CD4-positive, alpha-beta T cell treated with Interleukin-15 for 4 hours (primary cell): ENCODE measurements around the gene EMC9.

Experiments used
- DNase-seq: peaks from one replicate; pipeline ENCODE4 v3.0.0-alpha.2; 2020; ENCODE audit warnings: low spot score

Gene EMC9

DNA sequence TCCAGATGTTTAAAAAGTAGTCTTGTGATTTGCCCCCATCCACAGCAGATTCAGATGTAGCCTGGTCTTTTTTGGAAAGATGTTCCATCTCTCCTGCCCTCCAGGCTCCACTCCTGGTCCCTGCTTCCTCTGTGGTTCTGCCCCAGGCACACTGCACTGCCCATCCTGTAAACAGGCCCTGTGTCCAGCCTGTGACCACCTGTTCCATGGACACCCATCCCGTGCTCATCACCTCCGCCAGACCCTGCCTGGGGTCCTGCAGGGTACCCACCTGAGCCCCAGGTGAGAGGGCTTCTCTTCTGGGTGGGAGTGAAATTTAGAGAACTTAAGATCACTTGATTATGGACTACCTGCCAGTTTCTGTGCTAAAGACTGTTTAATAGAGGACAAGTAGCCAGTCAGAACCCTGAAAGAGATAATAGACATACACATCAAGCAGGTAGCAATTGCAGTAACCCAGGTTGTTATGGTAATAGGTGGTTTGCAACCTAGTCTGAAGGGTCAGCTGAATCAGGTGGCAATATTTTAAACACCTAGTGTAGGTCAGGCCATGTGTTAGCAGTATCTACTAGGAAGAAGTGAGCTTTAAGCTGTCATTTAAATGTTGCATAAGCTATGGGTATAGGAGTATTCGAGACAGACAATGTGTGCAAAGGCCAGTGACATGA lies 8.0 kb upstream of the EMC9 start:
- DNase-seq, result no peak

DNA sequence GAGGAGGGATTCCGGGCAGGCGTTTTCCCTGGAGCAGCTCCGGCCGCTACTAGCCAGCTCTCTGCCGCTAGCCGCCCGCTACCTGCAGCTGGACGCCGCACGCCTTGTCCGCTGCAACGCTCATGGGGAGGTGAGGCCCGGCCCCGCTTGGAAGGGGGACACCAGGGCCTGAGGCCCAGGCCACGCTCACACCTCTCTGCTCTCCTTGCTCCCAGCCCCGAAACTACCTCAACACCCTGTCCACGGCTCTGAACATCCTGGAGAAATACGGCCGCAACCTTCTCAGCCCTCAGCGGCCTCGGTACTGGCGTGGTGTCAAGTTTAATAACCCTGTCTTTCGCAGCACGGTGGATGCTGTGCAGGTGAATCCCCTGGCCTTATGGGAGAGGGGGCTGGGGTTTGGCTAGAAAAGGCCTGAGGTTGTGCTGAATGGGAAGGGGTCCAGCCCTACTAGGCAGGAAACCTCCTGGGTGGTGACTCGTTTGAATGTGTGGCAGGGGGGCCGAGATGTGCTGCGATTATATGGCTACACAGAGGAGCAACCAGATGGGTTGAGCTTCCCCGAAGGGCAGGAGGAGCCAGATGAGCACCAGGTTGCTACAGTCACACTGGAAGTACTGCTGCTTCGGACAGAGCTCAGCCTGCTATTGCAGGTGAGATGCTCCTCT lies 6.5 kb upstream of the EMC9 start:
- DNase-seq, result no peak

DNA sequence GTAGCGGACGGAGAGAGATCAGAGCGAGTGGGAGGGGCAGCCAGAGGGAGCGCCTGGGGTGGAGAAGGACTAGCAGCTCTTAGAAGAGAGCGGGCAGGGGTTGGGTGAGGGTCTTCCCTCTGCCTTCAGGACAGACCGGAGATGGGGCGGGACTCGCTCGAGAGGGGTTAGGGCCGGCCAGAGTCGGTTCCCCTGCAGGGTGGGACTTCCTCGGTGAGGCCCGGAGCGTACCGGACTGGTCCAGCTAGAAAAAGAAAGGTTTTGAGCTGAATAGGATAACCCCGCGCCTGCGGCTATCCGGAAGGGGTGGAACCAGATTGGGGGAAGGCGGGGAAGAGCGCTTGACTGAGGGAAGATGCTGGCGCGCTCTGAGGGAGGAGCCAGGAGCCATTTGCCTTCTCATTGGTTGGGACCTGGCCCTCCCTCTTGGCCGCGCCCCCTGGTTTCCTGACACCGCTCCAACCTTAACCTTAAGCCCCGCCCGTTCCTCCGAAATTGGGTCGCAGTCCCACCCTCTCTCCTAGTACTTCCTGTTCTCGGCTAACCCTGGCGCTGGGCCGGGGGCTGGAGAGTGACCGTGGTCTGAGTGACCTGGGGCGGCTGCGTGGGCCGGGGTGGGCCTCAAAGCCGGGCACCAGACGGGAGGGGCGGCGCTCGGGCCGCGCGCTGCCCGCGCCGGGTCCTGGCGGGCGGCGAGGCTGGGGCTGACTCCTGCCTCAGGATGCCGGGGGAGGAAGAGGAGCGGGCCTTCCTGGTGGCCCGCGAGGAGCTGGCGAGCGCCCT lies 5.8 kb upstream of the EMC9 start, which contains the start of gene RNF31:
Gene RNF31, plus strand, starts transcription at position 521 of the 783 bp plus-strand sequence. Its CDS starts 201 bp downstream, at position 722.
- peak; percentile 96 for DNase-seq

DNA sequence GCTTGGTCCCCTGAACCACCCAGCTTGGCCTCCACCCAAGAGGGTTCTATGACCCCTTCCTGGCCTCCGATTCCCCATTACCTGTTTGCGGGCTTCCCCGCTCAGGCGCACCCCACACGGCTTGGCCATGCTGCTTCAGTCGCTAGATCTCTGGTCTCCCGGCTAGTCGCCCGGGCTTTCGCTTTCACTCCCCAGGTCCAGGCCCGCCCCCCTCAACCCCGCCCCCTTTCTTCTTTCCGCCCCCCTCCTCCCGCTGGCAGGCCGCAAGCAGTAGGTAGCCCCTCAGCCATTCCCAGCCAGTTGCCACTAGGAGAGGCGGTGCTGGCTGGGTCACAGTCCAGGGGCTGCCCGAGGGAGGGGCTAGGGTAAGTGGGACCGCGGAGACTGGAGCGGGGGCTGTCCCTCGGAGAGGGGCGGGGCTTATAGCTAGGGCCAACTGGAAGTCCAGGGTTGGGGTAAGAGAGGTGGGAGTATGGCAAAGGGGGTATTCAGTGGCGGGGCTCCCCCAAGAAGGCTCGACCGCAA lies 5.1 kb upstream of the EMC9 start, which contains the start of gene PSME2:
Gene PSME2, minus strand, starts transcription at position 158 of the 525 bp plus-strand sequence. Its CDS starts 29 bp downstream, at position 129.
- DNase-seq, result peak; percentile 88

DNA sequence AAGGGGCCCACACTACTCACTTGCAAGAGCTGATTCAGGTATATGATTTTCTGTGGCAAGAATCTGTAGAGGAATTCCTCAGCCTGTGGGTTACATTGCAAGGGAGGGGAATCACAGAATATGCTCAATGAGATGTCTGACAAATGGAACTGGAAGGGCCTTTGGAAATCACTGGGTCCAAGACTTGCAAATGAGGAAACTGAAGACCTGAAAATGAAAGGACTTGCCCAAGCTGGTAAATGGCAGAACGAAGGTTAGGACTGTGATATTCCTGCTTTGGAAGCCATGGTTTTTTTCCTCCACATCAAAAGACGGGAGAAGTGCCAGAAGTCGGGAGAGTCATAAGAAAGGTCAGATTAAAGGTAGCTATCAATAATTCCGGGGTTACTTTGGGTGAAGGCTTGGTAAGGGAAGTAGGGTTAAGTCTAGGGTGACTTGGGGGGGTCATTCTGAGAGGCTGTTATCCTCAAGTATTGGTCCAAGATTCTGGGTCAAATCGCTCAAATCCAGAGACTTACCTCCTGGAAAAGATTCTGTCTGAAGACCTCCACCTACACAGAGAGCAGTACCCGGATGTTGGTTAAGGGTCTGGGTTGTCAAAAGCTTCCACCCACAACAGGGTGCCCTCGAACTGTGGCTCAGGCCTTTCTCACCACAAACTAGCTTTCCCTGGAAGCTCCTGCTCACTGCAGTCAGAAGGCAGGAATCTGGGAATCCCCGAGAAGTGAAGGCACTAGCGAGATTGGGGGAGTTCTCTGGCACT lies 4.5 kb upstream of the EMC9 start:
- no peak for DNase-seq

DNA sequence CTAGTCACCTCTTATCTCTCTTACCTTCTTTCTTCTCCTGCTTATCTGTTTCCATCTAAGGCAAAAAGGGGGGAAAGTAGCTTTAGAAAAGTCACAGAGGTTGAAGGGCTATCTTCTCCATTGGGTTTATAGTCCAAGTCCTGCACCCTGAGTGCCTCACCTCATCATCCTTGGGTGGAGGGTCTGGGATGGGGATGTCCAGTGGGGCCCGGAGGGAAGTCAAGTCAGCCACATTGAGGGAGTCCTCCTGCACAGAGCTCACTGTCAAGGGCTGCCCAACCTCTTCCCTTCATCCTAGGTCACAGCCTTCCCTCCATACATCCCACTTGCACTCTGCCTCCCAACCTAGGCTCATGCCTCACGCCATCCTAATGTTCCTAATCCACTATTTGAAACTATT lies 3.8 kb upstream of the EMC9 start:
- no peak for DNase-seq

DNA sequence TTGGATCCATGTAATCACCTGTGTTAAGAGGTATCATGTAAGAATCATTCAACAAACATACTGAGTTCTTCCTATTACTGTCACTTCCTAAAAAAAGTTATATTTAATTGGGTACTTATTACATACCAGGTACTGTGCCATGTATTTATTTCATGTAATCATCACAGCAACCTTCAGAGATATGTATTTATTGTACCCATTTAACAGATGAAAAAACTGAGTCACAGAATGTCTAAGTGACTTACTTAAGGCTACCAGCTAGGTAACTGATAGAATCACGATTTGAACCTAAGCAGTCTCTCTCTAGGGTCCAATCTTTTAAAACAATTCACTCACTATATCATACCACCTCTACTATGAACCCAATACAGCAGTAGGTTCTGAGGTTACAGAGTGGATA lies 3.1 kb upstream of the EMC9 start:
- DNase-seq, result no peak

DNA sequence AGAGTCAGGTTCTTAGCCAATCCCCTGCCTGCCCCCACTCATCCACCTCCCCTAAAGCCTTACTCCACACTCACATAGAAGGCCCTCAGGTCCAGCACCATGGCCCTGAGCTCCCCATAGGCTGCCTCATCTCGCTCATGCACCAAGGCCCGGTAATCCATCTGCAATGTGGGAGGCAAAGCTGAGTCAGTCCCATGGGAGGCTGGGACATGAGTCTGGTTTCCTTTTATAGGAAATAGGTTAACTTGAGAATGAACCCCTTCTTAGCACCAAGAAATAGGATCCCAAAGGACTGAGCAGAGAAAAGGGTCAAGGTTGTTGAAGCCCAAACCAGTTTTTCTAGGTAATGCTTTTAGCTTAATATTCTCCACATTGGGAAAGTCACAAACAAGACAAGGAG lies 2.1 kb upstream of the EMC9 start:
- DNase-seq, result no peak

DNA sequence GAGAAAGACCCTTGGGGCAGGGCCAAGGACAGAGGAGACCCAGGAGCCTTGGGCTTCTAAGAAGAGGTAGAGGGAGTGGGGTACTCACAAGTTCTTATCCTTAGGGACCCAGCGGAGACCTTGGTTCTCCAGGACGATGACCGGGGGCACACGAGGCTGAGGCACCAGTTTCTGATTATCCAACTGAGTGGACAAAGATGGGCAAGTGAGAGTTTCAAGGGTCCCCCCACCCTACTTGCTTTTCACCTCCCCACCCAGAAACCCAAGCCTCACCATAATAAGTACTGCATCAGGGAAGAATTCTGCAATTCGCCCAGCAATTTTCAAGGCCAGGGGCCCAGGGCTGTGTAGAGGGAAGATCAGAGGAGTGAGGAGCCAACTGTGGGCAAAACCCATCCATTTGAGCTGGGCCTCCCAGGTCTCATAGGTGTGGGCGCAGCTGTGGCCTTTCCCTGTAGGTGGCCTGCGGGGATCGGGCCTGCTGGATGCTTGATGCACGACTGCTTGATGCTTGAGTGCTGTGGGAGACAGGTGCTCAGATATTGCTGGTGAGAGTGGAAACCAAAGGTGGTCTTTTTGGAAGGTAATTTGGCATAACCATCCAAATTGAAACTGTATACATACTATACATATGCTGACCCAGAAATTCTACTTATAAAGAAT lies 2.0 kb downstream of the EMC9 start:
- peak; percentile 21 for DNase-seq

DNA sequence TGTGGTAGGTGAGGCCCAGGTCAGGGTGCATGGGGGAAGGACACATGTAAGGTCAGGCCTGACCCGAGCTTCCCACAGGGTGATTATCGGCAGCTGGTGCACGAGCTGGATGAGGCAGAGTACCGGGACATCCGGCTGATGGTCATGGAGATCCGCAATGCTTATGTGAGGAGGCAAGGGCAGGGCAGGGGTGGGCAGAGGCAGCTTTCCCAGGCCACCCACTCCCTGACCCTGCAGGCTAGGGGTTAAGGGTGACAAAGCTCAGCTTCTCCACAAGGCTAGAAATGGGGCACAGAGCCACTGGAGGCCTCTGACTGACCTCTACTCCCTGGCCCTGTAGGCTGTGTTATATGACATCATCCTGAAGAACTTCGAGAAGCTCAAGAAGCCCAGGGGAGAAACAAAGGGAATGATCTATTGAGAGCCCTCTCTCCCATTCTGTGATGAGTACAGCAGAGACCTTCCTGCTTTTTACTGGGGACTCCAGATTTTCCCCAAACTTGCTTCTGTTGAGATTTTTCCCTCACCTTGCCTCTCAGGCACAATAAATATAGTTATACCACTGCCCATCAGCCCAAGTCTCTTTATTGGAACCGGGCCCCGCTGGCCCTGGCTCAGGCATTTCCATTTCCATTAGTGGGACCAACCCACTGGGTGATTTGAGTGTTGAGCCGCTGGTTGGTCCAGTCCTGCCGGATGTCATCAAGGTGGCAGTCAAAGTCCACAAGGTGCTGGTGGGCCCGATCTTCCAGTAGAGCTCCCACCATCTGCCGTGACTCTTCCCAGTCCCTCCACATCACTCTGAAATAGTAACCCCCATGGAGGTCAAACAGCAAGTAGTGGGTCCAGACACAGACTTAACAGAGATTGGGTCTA lies 2.8 kb downstream of the EMC9 start:
- no peak for DNase-seq

DNA sequence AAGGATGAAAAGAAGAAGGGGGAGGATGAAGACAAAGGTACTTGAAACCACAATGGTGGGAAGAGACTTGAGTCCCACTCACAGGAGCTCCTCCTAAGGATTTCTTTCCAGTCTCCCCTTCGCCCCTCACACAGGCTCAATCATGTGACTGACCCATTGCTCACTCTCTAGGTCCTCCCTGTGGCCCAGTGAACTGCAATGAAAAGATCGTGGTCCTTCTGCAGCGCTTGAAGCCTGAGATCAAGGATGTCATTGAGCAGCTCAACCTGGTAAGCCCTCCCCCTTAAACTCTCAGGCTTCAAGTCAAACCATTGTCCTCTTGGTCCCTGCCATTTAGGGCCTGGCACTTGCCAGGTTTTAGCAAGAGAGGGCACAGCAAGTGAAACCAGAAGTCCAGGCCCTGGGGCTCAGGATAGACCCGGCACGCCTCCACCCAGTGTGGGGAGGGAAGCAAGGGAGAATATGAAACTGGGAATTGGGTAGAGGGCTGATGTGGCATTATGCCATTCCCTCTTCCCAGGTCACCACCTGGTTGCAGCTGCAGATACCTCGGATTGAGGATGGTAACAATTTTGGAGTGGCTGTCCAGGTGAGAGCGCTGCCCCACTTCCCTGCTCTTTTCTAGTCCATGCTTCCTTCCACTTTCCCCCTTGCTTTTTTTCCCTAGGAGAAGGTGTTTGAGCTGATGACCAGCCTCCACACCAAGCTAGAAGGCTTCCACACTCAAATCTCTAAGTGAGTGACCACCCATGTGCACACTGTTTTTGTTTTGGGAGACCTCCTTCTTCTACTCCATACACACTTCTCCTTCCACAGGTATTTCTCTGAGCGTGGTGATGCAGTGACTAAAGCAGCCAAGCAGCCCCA lies 3.6 kb downstream of the EMC9 start:
- DNase-seq, result no peak

DNA sequence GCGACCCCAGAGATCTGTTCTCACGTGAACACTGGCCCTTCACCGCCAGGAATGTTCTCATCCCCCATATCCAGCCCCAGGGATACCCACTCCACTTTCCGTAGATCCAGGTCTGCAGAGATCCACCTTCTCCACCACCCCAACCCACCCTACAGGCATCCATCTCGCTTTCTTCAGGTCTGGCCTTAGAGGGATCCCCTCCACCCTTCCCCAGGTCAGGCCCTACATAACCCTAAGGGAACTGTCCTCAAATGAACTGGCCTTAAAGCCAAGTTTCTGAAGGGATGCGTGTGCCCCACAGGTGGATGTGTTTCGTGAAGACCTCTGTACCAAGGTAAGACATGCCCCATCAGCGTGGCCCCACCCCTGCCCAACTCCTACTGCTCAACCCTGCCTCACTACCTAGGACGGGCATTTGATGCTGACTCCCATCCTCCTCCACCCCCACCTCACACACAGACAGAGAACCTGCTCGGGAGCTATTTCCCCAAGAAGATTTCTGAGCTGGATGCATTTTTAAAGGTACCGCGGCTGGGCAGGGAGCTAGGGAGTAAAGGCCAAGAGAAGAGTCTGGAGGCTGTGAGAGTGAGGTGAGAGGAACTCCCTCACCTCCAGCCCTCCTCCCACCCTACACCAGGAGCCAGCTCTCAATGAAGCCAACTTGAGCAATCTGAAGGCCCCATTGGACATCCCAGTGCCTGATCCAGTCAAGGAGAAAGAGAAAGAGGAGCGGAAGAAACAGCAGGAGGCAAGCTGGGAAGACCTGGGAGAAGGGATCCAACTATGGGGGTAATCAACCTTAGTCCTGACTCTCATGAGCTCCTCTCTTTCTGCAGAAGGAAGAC lies 4.5 kb downstream of the EMC9 start:
- no peak for DNase-seq

DNA sequence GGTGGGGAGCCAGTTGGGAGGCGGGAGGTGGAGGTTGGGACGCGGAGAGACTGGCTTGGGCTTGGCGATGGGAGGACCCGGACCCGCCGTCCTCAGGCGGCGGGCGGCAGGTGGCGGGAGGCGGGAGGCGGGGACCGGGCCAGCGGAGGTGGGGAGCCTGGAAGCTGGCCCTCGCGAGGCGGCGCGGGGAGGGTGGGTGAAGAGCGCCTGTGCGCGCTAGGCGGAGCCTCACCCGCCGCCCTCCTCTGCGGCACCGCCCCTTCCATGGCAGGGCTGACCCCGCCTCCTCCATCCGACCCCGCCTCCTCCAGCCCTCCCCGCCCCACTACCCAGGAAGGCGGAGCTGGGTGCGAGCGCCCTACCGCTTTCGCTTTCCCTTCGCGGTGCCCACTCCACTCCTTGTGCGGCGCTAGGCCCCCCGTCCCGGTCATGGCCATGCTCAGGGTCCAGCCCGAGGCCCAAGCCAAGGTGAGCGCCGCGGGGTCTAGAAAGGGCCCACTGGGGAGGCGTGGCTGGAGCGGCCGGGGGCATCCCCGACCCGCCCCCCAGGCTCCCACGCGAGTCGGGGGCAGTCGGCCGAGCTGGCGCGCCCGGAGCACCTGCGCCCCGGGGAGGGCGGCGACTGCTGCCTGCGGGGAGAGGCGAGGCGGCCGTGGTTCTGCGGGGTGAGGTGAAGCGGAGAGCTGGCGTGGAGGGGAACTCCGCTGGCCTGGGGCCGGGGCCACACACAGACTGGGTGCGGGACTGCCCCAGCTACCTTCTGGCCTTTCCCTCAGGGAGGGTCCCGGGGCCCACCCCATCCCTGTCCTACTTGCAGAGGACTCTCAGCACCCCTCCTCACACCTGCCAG lies 5.3 kb downstream of the EMC9 start, which contains the start of gene PSME1:
Gene PSME1, plus strand, starts transcription at position 361 of the 850 bp plus-strand sequence. Its CDS starts 69 bp downstream, at position 430.
- peak; percentile 95 for DNase-seq

DNA sequence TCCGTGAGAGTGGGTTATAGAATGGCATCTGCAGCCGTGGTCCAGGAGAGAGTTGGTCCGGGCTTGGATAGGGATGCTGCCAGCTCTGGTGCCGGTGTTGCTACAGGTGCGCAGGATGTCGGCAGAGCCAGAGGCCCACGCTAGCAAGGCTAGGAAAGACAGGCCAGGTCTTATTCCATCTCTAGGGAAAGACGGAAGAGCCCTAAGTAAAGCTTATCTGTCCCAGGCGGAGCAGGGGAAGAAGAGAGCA lies 5.9 kb downstream of the EMC9 start:
- no peak for DNase-seq

DNA sequence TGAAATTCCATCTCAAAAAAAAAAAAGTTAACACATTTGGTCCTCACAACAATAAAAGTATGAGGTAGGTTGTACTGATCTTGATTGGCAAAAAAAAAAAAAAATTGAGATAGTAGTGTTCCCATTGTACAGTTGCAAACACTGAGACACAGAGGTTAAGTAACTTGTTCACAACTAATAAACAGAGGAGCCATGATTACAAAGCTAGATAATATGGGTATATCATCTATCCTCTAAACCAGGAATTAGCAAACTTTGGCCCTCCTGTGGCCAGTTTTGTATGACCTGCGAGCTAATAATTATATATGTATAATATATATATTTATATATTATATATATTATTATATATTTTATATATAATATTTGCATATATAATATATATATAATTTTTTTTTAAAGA lies 7.7 kb downstream of the EMC9 start:
- DNase-seq, result no peak

DNA sequence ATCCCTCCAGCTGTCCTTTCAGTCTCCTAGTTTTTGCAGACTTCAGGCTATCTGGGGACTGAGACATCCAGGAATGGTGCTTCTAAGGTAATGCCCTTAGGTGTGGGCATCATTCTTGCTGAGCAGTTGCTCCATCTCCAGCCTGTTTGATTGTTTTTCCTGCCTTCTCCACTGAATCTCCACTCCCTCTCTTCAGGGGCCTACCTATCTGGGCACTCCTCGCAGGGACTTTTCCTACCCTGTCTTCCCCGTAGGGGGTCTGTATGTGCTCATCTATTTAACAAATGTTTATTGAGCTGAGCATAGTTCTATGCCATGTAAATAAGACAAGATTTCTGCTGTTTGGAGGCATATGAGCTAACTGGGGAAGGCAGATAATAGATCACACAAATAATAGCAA lies 8.4 kb downstream of the EMC9 start:
- DNase-seq, result no peak

DNA sequence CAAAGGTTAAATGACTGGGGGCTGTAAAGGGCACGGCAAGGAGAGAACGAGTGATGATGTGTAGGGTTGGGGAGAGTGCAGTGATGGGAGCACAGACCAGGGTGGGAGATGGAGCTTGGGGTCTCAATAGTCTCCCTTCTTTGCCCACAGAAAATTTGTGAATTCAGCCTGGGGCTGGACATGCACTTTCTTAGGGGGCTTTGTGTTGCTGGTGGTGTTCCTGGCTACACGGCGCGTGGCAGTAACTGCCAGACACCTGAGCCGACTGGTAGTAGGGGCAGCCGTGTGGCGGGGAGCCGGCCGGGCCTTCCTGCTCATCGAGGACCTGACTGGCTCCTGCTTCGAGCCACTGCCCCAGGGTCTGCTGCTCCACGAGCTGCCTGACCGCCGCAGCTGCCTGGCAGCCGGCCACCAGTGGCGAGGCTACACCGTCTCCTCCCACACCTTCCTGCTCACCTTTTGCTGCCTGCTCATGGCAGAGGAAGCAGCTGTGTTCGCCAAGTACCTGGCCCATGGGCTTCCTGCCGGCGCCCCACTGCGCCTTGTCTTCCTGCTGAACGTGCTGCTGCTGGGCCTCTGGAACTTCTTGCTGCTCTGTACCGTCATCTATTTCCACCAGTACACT lies 9.2 kb downstream of the EMC9 start:
- peak; percentile 29 for DNase-seq
